NCI-H146 (cell line): Measurements from ENCODE around the gene FAM3B.

ENCODE experiments used
- DNase-seq: peaks from one replicate; lab custom pipeline; 2025; lab: John Stamatoyannopoulos, UW

FAM3B gene

DNA sequence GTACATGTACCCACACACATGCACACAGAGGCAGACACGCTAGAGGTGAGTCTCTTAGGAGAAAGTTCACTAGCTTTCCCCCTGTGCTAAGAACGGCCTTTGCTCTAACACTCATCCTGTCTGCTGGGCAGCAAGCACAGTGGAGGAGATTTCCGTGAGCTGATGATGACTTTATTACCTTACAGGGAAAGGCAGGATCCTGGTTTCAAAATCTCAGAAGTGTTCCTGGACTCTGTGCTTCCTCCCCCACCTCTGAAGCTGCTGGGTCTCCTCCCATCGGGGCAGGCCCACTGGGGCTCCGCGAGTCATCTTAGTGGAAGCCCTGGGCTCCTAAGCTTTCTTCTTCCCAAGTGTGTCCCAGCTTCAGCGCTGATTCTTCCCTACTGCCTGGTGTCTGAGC, 2.7 kb downstream of the FAM3B start:
- DNase-seq: no peak

DNA sequence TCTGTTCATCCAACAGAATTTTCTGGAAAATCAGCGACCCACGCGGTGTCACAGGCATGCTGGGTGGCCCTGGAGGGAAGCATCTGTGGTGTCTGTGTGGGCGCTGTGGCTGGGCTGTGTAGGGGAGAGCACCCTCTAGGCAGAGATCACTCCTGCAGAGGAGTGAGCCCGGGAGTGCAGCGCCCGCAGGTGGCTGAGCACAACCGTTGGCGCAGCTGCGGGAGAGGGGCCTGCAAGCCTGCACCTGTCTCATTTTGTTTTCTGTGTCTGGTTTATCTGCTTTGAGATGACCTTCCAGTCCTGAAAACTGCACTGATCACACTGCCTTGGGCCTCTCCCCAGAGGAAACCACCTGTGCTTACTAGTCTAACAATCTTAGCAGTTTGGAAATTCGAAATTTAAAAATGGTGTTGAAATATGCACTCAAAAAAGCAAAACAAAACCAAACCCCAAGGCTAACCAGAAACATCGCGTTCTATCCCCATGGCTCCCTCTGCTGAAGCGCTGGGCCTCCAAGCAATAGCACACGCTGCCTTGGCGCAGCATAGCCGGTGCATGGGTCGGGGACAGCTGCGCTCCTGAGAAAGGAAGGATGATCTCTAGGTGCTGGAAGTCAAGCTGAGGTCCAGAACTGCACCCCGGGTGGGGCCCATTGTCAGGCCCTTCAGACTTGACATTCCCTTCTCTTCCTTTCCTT, 4.8 kb downstream of the FAM3B start:
- DNase-seq: peak; percentile 75

DNA sequence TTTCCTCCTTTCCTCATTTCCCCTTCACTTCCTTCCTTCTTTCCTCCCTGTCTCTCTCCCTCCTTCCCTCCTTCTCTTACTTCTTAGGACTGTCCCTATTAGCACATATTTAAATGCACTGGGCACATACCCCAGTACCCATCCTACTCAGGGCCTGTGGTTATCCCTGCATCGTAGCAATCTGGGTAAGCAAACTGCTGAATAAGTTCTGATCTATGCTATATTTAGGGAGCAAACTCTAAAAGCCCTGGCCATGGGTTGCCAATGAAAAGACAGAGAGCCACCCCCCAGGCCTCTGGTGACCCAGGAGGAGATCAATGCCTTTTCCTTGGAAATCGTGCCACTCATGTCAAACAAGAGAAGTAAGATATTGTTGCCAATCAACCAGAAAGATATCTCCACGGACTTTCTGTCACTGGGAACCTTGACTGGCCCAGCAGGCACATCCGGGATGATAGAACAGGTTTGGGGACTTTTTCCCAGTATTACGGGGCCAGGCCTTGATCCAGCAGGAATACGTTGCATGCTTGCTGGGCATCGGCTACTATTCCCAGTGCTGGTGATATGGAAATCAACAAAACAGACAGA, 5.4 kb downstream of the FAM3B start:
- no peak for DNase-seq

DNA sequence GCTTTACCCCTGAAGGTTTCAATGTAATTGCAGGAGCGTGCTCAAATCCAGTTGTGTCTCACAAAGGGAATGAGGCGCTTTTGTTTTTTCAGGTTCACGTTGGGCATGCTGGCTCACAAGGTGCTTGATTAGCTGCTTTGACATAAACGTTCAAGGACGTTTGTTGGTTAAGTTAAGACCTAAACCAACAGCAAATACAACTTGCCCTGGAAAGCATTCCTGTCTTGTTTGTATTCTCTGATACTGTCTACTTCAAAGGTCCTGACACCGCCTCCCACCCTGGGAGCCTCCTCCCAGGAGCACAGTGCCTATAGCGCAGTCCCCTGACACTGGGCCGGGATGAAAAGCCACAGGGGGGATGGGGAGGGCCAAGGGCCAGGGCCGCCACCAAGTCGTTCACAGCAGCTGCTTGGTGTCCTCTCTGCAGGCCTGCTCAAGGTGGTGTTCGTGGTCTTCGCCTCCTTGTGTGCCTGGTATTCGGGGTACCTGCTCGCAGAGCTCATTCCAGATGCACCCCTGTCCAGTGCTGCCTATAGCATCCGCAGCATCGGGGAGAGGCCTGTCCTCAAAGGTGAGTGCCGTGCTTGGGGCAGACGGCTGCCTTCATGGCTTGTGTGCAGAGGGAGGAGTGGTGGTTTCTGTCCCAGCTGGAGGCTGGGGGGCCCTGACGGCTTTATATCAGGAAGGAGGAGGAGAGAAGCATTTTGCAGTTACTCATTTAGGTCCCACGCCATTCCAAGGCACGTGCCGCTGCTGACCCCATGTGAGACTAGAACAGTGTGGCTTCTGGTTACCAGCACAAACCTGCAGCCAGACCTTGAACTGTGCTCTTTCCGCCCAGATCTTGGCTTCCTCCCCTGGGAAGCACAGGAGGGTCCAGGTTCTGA, 6.1 kb downstream of the FAM3B start:
- DNase-seq: no peak

DNA sequence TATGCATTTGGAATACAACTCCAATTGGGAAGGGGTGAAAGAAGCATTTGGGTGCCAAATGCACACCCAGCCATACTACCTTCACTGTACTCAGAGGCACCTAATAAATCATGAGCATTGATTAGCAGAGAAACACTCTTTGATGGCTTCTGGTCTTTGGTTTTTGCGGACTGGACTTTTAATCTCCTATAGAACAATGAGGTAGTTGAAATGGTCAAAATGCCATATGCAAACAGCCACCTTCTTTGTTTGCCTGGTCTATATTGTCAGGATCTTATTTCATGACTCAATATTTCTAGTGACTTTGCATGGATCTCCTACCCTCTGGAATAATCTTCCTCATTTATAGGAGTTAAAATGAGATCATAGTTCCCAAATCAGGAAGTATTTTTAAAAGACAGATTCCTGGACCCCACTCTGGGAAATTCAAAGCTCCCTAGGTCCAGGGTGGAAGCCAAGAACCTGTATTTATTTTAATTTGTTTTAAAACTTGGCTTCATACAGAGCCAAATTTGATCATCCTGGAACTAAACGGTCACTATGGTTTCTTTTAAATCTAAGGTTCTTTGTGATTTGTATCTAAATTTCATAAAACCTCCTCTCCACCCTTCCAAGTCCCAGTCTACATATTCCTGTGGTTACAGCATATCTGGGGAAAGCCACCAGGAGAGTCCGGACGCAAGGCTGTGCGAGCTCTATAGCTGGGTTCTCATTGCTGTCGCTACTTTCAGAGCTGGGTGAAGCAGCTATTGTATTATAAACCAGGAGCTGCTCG, 8.7 kb downstream of the FAM3B start:
- no peak for DNase-seq

DNA sequence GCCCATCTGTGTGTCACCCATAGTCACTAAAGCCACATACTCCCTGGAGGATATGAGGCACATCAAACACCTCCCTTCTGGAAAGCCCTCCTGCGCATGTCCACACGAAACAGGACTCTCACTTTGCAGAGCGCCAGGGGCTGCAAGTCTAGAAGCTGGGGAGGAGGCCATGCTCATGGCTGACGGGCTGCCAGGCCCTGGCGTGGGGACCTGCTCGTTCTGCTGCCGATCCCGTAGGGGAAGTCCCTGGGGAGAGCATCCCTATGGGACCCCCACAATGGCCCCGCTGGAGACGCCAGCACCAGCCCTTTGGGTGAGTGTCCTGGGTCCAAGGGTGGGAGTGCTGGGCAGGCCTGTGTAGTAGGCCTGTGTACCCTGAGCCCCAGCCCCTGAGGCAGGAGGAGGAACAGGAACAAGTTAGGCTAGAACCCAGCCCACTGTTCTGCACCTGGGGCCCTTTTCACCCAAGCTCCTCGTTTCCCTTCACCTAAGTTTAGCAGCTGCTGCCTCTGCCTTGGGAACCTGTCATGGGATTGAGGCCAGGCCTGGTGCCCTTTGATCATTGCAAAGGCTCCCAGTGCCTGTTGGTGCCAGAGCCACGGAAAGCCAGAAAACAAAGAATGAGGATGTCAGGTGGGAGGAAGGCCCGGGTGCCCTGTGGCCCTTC, 9.9 kb downstream of the FAM3B start:
- no peak for DNase-seq

DNA sequence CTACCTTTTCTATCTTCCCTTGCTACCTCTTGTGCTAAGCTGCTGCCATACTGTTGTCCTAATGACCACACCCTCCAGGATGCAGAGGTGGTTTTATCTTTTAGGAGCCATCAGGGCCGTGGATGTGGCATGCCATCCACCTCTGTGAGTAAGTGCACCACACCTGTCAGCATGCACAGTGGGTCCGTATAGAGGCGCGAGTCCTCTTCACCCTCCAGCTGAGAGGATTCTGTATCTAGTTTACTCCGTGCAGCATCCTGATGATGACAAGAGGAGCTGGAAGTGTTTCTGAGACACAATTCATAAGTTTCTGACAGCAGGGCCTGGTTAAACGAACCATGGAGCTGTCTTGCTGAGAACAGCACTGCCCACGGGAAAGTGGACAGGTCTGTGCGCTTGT, 11.2 kb downstream of the FAM3B start:
- DNase-seq: no peak

DNA sequence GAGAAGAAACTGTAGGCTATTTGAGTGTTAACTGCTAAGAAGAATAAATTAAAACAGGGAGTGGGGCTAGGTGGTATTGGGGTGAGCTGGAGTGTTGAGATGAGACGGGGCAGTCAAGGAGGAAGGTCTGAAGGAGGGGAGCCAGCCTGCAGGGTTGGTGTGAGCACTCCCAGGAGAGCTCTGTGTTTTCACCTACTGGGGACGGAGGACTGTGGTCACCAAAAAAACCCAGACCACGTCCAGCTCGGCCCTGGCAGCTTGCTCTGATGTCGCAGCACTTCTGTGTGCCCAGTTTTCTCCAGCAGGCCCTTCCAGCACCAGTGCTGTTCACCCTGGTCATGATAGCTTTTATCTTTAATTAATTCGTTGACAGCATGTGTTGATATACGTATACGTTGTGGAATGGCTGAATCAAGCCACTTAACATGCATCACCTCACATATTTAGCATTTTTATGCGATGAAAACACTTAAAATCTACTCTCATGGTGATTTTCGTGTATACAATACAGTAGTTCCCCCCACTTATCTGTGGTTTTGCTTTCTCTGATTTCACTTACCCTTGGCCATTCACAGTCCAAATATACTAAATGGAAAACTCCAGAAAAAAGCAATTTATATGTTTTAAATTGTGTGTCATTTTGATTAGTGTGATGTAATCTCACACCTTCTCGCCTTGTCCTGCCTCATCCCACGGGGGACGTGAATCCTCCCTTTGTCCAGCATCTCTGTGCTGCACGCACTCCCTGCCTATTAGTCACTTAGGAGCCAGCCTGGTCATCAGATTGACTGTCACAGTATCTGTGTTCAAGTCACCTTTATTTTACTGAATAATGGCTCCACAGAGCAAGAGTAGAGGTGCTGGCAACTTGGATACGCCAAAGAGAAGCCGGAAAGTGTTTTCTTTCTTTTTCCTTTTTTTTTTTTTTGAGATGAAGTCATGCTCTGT, 12.3 kb downstream of the FAM3B start:
- DNase-seq: no peak

DNA sequence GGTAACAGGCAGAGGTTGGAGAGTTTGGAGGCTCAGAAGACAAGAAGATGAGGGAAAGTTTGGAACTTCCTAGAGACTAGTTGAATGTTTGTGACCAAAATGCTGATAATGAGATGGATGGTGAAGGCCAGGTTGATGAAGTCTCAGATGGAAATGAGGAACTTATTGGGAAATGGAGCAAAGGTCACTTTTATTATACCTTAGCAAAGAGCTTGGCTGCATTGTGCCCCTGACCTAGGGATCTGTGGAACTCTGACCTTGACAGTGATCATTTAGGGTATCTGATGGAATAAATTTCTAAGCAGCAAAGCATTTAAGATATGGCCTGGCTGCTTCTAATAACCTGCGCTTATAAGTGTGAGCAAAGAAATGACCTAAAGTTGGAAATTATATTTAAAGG, 17.2 kb downstream of the FAM3B start:
- no peak for DNase-seq

DNA sequence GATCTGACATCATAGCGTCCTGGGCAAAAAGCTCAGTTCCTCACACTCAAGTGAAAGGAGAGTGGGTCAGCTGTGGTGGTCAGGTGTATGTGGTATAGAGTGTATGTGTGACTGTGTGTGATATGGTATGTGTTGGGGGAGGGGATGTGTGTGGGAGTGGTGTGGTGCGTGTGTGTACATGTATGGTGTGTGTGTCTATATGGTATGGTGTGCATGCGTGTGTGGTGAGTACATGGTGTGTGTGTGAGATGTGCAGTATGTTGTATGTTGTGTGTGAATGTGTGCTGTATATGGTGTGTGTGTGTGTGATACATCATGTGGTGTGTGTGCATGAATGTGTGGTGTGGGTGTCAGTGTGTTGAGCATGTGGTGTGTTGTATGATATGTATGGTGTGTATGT, 20.9 kb downstream of the FAM3B start:
- DNase-seq: no peak

DNA sequence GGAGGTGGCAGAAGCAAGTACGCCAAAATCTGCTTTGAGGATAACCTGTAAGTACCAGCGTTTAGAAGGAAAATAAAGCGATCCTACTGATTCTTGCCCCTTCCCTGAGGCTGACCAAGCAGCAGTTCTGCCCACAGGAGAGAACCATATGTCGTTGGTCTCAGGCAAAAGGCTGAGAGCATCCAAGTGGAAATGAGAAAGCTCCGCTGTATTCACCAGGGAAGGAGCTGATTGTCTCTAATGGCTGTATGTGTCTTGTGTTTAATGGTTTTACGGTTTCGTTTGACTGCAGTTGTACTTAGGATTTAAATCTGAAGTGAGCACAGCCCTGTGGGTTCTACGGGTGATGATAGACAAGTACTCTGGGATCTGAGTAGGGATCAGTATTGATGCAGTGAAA, 21.9 kb downstream of the FAM3B start:
- no peak for DNase-seq

DNA sequence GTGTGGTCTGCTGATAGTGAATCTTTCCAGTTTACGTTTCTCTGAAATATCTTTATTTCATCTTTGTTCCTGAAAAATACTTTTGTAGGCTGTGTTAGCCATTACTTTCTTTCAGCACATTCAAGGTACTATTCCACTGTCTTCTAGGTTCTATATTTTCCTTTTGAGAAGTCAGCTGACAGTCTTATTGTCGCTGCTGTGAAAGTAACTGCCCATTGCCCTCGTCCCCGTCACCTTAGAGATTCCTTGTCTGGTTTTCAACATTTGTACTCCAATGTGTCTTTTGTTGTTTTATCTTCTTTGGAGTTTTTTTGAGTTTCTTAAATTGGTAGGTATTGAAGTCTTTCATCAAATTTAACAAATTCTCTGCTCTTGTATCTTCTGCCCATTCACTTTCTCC, 25.4 kb downstream of the FAM3B start:
- no peak for DNase-seq

DNA sequence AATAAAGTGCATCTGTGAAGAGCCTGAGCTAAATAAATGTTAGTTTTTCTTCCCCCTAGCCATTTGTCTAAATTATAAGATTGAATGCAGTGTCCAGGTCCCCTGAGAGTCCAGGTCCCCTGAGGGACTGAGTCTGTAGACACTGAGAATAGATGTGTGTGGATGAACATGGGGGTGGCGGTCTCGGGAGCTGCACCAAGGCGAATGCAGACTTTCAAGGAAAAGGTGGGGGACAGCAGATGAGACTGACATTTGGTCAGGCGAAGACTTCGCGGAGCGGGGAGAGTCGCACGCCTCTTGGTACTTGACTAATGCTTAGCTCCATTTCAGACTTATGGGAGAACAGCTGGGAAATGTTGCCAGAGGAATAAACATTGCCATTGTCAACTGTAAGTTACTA, 27.5 kb downstream of the FAM3B start:
- DNase-seq: no peak

DNA sequence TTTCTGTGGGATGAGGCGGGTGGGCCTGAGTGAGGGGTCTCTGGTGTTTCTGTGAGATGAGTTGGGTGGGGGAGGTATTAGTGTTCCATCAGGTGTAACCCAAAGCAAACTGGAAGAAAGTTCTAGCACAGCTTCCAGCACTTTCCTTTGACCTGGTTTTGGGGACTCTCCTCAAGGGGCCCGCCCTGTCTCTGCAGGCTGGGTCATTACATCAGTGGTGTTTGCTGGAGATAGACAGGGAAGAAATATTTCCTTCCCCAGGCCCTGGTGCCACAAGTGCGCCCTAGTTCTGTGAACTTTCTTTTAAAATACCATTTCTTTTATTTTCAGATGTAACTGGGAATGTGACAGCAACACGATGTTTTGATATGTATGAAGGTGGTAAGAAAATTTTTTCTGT, 28.8 kb downstream of the FAM3B start:
- DNase-seq: no peak

DNA sequence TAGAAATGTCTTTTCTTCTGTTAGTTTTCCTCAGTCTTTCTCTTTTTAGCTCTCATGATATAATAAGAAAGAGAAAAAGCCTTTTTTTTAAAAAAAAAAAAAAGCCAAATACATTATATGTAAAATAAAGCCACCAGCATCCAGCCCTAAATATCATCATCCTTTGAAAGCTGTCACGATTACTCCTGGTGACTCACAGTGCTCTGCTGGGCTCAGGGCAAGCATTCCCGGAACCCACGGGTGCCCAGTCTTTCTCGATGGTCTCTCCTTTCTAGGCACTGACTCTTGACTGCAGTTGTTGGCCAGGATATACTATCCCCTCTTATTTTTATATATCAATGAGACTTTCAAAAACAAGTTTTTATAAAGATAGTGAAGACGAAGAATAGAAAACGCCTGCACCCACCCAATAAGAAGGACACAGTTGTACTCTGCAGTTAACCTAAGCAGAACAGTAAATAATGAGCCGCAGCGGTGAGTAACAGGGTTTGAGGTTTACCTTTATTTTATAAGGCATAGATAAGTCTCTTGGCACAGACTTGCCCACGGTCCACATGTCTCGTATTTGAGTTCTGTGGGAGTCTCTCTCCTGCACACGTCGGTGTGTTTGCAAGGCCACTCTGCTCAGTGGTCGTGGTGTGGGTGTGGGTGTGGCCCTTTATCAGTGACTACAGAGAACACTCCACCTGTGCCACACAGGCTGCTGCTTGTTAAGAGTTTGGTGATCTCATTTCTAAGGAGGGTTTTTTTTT, 29.5 kb downstream of the FAM3B start:
- DNase-seq: no peak

DNA sequence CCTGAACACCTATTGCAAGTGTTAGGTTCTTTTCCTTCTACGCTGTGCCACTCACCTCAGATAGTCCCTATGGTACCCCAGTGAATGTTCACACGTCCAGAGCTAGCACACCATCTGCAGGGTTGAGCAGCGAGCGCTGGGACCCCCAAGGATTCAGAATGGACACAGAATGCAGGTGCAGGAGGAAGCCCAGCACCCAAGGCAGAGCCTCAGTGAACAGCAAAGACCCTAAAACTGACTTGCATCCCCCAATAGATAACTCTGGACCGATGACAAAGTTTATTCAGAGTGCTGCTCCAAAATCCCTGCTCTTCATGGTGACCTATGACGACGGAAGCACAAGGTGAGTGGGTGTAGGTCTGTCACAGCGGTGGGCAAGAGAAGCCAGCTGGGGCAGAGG, 30.2 kb downstream of the FAM3B start:
- no peak for DNase-seq

DNA sequence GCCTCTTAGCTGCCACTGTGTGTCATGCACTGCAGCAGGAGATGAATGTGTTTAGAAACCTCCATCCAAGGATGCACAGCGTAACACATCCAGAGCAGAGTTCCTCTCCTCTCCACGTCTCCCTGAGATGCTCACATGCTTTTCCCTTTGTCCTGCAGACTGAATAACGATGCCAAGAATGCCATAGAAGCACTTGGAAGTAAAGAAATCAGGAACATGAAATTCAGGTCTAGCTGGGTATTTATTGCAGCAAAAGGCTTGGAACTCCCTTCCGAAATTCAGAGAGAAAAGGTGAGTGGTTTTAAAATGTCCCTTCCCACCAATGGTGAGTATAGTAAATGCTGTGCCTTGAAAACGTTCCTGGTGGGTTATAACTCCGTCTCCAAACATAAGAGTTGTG, 31.8 kb downstream of the FAM3B start:
- DNase-seq: no peak

DNA sequence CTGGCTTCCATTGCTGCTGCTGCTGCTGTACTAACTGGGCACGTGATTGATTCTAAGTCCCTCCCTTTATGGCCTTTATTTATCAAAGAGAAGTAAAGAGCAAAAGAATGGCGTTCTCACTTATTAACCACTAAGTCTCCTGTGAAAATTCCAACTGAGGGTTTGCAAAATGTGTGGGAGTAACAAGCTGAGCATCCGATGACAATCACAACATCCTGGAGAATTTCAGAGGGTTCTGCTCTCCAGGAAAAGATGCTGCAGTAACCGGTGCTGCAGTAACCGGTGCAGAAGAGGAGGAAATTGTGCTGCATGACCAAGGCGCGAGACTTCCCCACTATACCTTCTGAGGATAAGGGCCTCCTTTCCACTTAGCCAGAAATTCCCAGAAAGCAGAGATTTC, 32.5 kb downstream of the FAM3B start:
- no peak for DNase-seq

DNA sequence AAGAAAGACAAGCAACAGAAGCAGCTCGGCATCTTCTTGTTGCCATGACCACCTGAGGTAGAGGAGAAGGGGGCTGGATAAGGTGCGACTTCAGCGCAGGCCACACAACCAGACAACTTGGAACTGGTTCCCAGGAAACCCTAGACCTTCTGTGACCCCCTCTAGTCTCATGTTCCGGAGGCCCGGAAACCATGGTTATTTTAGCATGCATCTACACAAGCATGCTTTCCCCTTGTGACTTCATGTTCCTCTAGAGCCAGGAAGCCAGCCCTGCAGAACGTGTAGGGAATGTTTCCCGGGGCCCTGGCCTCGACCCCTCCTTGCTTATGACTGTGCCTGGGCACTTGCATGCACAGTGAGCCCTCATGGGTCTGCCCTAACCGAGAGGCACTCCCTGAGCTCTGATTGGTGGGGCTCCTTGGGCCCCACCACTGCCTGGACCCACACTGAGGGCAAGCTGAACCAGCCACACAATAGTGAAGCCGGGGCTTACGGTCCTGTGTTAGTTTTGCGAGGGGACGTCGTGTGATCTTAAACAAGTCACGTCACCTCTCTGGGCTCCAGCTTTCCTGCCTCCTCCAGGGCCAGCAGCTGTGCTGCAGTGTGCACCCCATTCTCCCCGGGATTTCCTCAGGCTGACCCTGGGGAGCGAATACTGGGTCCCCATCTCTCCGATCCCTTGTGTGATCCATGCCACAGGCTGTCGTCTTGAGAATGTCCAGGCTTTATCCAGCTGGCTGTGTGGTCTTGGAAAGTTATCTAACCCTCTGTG, 33.2 kb downstream of the FAM3B start:
- DNase-seq: no peak
